ENCODE measurements around the gene TP53I13. TPM values are rescaled to one million over a fixed set of nuclear protein-coding genes. Genes with fewer than 3 reads are reported as not detected.

The TP53I13 gene
- total RNA-seq, 6 experiments from 2014 or later, result 31.3 to 36.6 (median 35.3) TPM

- DNase-seq, result no peak
- no peak for TF ChIP-seq CTCF (IDR thresholded peaks at IDR 0.05)
- H3K36me3 Mint-ChIP-seq (ENCODE audit: low read depth), result no peaks in the 10 kb centered on the region
- H3K27ac Mint-ChIP-seq, result no peak overlapping the region
- no peaks in the 10 kb centered on the region; the same call in 1 of the 2 replicates for H3K27me3 Mint-ChIP-seq (ENCODE audit: insufficient read depth)
- H3K9me3 Mint-ChIP-seq, result no peaks in the 10 kb centered on the region
- H3K4me1 Mint-ChIP-seq (ENCODE audit: low read depth), result no peaks in the 10 kb centered on the region
- no peak overlapping the region for H3K4me3 Mint-ChIP-seq
Observed at GRCh38 chr17:29563816-29564215, 4.7 kb upstream of the TP53I13 start.

GRCh38 chr17:29565643-29566472 lies 2.6 kb upstream of the TP53I13 start:
- Mint-ChIP-seq H3K4me1 (ENCODE audit: low read depth) (peaks cover 13% of the 10 kb centered on the region), H3K4me3 (no peak overlapping the region), H3K27ac (no peak overlapping the region), H3K36me3 (ENCODE audit: low read depth) (peaks cover 4% of the 10 kb centered on the region; the same call in 1 of the 2 replicates), H3K27me3 (ENCODE audit: insufficient read depth) (no peaks in the 10 kb centered on the region; the same call in 1 of the 2 replicates), H3K9me3 (no peaks in the 10 kb centered on the region)
- no peak; the same call in 1 of the 2 replicates for TF ChIP-seq CTCF (IDR thresholded peaks at IDR 0.05)
- DNase-seq, result no peak

GRCh38 chr17:29566473-29567303 lies 1.8 kb upstream of the TP53I13 start, which contains the start of gene ABHD15:
TSS of gene ABHD15 (minus strand) at chr17:29567037. CDS start at chr17:29566966, 71 bp downstream.
- Mint-ChIP-seq H3K36me3 (ENCODE audit: low read depth) (peaks cover 5% of the 10 kb centered on the region; the same call in 1 of the 2 replicates), H3K27ac (peak within 1 kb of the TSS; percentile 89), H3K27me3 (ENCODE audit: insufficient read depth) (no peaks in the 10 kb centered on the region; the same call in 1 of the 2 replicates), H3K9me3 (no peaks in the 10 kb centered on the region), H3K4me3 (peak within 1 kb of the TSS; percentile 96), H3K4me1 (ENCODE audit: low read depth) (peaks cover 15% of the 10 kb centered on the region)
- TF ChIP-seq CTCF (IDR thresholded peaks at IDR 0.05), result no peak
- peak; percentile 25 for DNase-seq

GRCh38 chr17:29567304-29567553 lies 1.3 kb upstream of the TP53I13 start:
- Mint-ChIP-seq H3K9me3 (no peaks in the 10 kb centered on the region), H3K4me3 (peak overlapping the region; percentile 96), H3K27ac (no peak overlapping the region), H3K4me1 (ENCODE audit: low read depth) (peaks cover 15% of the 10 kb centered on the region), H3K27me3 (ENCODE audit: insufficient read depth) (no peaks in the 10 kb centered on the region; the same call in 1 of the 2 replicates), H3K36me3 (ENCODE audit: low read depth) (peaks cover 5% of the 10 kb centered on the region; the same call in 1 of the 2 replicates)
- no peak for DNase-seq
- TF ChIP-seq CTCF (IDR thresholded peaks at IDR 0.05), result no peak

GRCh38 chr17:29567554-29568330 lies 759 bp upstream of the TP53I13 start:
- H3K27me3 Mint-ChIP-seq (ENCODE audit: insufficient read depth), result no peaks in the 10 kb centered on the region; the same call in 1 of the 2 replicates

More at GRCh38 chr17:29567554-29568330, 759 bp upstream of the TP53I13 start:
- Mint-ChIP-seq H3K4me3 (peak overlapping the region; percentile 96), H3K27ac (peak overlapping the region; percentile 89), H3K36me3 (ENCODE audit: low read depth) (peaks cover 5% of the 10 kb centered on the region; the same call in 1 of the 2 replicates), H3K9me3 (no peaks in the 10 kb centered on the region), H3K4me1 (ENCODE audit: low read depth) (peaks cover 15% of the 10 kb centered on the region)
- TF ChIP-seq CTCF (IDR thresholded peaks at IDR 0.05), result peak; percentile 70
- DNase-seq, result peak; percentile 60
